GM21576 (cell line): Measurements from ENCODE around the gene AIG1.
A peak's percentile ranks its signal among the peaks of the same experiment; 100 is the strongest.

ENCODE experiments used
- ATAC-seq: cut with Tn5 transposase; IDR thresholded peaks from one replicate; pipeline ENCODE4 v1.9.1; 2021; ENCODE audit warnings: mild to moderate bottlenecking, moderate library complexity; ENCODE audit not compliant: unreplicated experiment

The AIG1 gene

GRCh38 chr6:143261899-143262436, 201.3 kb downstream of the AIG1 start:
- no peak for ATAC-seq

- no peak for ATAC-seq
Measured at GRCh38 chr6:143262859-143263258, 202.2 kb downstream of the AIG1 start.

GRCh38 chr6:143264379-143264778, 203.7 kb downstream of the AIG1 start:
- no peak for ATAC-seq

GRCh38 chr6:143264986-143265764, 204.5 kb downstream of the AIG1 start:
- no peak for ATAC-seq

DNA sequence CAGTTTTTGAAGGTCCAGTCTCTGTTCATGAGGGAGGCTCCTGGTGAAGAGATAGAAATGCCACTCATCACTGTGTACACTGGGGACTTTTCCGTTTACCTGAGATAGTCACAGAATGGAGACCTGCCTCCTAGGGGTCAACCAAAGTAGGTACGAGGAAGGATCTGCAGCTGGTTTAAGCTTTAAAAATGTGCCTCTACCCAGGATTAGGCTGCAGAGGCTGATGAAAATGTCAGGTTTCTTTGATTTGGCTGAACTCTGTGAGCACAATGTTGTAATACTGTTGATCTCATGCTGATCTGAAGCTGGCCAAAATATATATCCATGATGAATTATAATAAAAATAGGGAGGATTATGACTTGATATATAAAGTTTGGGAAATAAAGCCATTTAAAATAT, 207.1 kb downstream of the AIG1 start:
- no peak for ATAC-seq

DNA sequence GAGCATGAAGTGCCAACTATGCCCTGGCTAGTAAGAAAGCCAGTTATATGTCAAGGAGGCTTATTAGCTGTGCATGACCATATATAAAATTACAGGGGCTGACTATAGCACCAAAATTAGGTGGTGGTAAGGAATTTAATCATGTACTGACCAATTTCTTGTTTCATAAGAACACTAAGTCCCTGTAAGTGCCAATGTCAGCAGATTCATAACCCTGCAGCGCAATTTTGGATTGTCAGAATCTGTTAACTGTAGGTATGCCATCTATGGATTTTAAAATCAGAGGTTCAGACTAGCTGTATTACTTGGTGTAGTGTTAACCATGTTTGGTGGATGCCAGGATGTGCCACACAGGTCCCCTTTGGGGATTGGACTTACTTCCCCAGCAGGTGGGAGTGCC, 207.8 kb downstream of the AIG1 start:
- no peak for ATAC-seq

GRCh38 chr6:143270026-143270425, 209.3 kb downstream of the AIG1 start:
- ATAC-seq: no peak

DNA sequence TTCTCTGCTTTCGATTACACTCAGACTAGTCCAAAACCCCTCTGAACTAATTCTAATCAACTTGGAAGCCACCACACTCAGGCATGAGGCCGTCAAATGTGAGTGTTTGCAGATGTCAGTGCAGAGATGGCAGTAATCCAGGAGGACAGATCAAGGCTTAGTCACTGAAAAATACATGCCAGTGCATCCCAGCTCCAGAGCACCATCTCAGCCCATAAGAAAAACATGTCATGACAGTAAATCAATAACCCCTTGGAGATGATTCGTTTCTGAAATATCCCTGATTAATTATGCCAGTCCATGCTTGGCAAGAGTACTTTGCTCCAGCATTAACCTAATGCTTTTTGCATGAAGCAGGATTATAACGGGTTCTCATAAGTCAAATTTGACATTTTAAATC, 210.3 kb downstream of the AIG1 start:
- ATAC-seq: no peak

GRCh38 chr6:143276436-143276835, 215.7 kb downstream of the AIG1 start:
- peak; percentile 99 for ATAC-seq

GRCh38 chr6:143279385-143279784, 218.7 kb downstream of the AIG1 start:
- ATAC-seq: no peak

GRCh38 chr6:143283887-143284645, 223.4 kb downstream of the AIG1 start:
- ATAC-seq: no peak

- no peak for ATAC-seq
Measured at GRCh38 chr6:143286251-143286795, 225.6 kb downstream of the AIG1 start.

DNA sequence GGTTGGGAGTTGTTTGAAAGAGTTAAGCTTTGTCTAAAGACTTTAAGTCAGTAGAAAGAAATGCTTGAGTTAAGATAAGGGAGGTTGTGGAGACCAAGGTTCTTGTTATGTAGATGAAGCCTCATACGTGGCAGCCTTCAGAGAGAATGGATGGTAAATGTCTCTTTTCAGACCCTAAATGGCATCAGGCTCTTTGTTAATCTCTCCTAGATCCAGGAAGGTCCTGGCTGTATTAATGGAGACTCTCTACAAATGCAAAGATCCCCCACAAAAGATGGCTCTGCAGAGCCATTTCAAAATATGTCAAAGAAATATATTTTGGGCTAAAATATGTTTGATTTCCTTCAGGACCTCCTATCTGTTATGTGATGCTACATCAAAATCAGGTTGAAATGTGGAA, 228.2 kb downstream of the AIG1 start:
- ATAC-seq: no peak

GRCh38 chr6:143290206-143290605, 229.5 kb downstream of the AIG1 start:
- no peak for ATAC-seq

GRCh38 chr6:143293523-143293922, 232.8 kb downstream of the AIG1 start:
- no peak for ATAC-seq

DNA sequence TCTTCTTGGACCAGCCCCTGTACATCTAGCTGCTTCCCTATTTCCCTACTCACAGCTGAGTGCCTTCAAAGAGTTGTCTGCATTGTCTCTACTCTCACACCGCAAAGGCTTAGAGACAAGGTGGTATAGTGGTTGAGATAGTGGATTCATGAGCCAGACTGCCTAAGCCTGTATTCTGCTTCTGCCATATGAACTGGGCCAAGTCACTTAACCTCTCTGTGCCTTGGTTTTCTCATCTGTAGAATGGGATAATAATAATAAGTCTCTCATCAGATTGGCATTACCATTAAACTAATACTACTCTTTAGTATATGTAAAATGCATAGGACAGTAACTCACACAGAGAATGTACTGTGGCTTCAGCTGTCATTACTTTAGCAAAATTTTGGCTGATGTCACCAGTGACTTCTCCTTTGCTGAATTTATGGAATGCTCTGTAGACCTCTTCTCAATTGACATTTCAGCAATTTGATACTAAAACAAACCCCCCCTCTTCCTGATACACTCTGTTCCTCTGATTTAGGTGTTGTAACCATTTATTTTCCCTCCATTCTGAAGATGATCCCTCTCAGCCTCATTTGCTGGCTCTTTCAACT, 233.7 kb downstream of the AIG1 start:
- ATAC-seq: no peak

DNA sequence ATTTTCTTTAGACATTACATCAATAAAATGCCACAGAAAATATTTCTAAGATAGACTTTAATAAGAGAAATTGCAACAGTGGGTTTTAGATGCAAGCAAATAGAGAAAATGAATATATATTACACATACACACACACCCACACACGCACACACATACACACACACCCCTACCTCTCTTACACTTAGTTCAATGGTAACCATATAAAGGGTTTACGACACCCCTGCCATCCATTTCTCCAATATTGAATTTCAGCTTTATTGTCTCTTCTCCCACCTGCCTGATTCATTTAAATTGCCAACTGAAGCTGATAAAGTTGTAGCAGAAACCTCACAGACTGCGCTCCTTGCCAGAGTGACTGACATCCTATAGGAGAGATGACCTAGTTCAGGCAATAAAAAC, 235.2 kb downstream of the AIG1 start:
- no peak for ATAC-seq

DNA sequence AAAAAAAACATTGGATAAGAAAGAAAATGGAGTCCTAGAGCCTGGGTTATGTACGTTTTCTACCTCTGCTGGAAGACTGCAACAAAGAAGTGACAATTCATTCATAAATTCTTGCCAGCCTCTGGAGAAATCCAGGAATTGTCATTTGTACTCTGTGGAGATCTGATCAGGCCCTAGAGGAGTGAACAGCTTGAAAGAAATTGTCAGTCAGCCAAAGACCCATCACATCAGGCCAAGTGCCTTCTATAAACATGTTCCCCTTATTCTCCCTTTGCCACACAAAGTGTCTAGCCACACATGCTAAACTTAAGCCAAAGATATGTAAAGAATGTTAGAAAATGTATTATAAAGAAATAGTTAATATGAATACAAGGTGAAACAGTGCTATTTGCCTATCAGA, 237.4 kb downstream of the AIG1 start:
- ATAC-seq: no peak

DNA sequence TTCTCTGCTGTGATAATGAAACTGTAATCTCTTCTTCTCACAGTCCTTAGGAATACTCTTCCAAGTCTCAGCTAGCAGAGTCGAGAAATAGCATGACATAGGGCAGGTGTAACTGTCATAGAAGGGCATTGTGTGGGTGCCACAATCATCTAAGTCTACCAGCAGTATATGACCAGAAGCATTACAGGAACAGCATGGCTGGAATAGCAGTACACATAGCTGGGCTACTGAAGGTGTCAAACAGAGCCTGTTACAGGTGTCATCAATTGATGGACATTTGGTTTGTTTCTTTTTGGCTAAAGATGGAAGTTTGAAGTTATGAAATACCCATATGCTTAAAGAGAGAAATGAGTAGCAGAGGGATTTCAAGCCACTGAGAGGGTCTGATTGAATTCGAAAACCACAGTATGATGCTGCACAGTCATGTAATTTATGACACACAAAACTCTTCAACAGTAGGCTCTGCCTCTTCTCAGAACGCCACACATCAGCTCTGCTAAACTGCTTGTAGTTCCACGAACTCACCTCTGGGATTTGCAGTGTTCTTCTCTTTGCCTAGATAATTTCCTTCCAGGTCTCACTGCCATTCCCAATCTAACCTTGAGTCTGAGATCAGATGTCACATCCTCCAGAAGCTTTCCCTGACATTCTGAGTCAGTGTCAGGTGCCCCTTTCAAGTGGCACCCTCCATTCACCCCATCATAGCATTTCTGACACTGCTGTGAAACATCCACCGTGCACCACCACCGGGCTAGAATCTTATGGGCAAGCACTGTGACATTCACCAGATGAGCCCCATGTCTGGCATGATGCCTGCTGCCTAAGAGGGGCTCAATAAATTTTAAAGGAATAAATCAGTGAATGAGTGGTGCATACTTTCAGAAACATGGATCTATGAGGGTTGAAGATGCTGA, 238.8 kb downstream of the AIG1 start:
- ATAC-seq: peak; percentile 81

GRCh38 chr6:143301188-143301587, 240.5 kb downstream of the AIG1 start:
- no peak for ATAC-seq
